KOPT-K1 (cell line): ENCODE results near the gene RPGRIP1L.
"Not testable (repeated sequence)": the region's sequence is repeated elsewhere in the genome, so short reads cannot be mapped to it uniquely, and the experiment has no call there.

Experiments
- H3K27ac ChIP-seq: fragments of 200-600 bp; sonication (generic); 2 replicates; pipeline ENCODE4 v1.5.1; 2016; ENCODE audit warnings: antibody characterized with exemption, mild to moderate bottlenecking, low read depth, low read length; ENCODE audit not compliant: poor library complexity, severe bottlenecking
- H3K36me3 ChIP-seq: fragments of 200-600 bp; sonication (generic); 2 replicates; pipeline ENCODE4 v1.5.1; 2017; ENCODE audit warnings: antibody characterized with exemption, mild to moderate bottlenecking, low read length, moderate library complexity; ENCODE audit not compliant: insufficient read depth
- H3K9me3 ChIP-seq: fragments of 200-600 bp; sonication (generic); 2 replicates; pipeline ENCODE4 v1.5.1; 2017; ENCODE audit warnings: antibody characterized with exemption, low read length, mild to moderate bottlenecking; ENCODE audit not compliant: insufficient read depth, poor library complexity, severe bottlenecking

RPGRIP1L gene

DNA sequence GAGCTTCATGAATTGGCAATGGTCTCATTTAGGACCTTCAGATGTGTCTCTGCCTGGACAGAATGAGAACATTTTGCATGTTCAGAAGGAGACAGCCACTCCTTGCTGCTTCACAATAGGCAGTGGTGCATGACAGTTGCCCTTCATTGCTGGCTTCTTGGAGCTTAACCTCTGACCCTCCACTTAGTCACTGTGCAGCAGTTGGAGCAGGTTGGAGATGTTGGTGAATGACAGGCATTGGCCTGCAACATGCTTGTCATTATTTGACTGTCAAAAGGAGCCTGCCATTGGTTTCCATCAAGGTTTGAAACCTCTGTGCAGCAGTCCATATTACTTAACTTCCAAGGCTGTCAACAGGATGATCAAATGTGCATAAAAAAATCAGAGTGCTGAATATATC is 23.0 kb upstream of the RPGRIP1L start:
- no peaks in the 10 kb centered on the region for H3K36me3 ChIP-seq
- H3K9me3 ChIP-seq: no peaks in the 10 kb centered on the region
- no peak overlapping the region for H3K27ac ChIP-seq

DNA sequence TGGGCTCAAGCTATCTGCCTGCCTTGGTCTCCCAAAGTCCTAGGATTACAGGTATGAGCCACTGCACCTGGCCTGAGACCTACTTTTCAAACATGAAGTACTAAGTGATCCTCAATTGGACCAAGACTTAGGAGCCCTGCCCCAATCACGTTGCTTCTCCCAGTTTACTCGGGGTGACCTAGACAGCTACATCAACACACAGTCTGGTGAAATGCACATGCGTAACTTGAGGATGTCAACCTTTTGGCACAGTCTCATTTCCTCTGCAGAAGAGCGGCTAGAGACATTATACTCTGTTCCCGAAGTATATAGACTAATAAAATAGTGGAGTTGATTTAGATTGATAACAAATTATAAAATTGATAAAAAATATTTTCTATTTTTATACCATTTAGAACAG is 17.4 kb upstream of the RPGRIP1L start:
- Histone ChIP-seq H3K27ac (no peak overlapping the region), H3K9me3 (no peaks in the 10 kb centered on the region), H3K36me3 (no peaks in the 10 kb centered on the region)

DNA sequence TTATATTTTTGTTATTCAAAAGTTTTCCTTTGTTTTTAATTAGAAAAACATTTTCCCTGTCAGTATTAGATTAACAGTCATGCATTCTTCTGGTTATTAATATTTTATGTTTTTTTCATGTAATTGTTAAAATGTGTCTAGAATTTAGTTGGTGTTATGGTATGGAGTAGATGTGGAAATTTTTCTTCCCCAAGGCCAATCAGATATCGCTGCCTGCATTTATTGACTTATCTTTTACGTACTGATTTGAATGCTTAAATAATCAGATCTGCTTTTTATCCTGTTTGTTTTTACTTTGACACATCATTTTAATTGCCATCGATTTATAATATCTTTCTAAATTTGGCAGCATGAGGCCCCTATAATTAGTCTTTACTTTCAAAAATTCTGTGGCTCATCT is 13.9 kb upstream of the RPGRIP1L start:
- H3K27ac ChIP-seq: no peak overlapping the region

DNA sequence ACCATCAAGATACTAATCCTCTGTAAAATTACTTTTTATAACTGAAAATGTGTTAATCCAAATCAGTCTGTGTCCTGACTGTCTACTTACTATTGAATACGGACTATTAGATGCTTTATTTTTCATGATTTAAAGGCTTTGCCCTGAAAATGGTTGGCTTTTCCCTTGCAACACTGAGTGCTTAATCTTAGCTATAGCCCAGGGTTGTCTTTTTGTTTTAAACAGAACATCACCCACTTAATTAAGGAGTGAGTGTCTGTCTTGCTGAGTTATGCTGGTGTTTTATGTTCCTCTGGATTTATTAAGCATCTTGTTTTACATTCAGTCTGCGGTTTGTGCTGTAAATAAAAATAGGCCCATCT is 11.3 kb upstream of the RPGRIP1L start:
- no peaks in the 10 kb centered on the region for H3K9me3 ChIP-seq
- H3K27ac ChIP-seq: no peak overlapping the region
- no peaks in the 10 kb centered on the region for H3K36me3 ChIP-seq

More for the DNA sequence above, 13.9 kb upstream of the RPGRIP1L start:
- Histone ChIP-seq H3K9me3 (no peaks in the 10 kb centered on the region), H3K36me3 (no peaks in the 10 kb centered on the region)

DNA sequence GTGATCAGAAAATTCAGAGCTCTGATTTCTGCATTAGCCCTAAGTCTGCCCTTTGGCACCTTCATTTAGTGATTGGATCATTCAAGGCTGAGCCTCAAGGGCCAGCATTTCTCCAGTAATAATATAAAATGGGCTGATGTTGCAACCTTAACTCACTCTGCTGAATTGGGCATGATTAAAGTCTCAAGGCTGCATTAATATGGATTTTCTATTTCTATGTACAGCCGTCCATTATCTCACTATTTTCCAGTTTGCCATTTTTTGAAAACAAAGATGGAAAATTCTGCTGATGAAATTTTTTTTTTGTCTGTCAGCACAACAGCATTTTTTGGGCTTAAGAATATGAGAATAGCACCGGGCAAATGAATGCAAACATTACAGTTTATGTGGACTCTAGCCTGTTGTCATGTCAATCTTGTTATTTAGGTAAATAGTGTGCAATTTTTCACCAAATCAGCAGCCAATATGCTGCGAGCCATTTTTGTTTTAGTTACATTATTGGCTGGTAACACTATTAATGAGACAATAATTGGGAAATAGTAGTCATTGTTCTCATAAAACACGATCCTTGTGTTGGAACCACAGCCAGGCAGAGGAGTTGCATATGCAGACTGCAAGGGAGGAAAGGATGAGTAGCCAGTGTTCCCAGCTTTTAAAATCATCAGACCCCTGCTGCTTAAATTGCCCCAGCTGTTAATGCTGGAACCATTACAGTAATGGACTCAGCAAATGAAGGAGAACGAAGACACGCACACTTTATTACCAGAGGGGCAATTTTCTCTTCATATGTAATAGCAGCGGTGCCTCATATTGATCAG is 10.8 kb upstream of the RPGRIP1L start:
- H3K36me3 ChIP-seq: no peaks in the 10 kb centered on the region
- H3K9me3 ChIP-seq: no peaks in the 10 kb centered on the region
- no peak overlapping the region for H3K27ac ChIP-seq

DNA sequence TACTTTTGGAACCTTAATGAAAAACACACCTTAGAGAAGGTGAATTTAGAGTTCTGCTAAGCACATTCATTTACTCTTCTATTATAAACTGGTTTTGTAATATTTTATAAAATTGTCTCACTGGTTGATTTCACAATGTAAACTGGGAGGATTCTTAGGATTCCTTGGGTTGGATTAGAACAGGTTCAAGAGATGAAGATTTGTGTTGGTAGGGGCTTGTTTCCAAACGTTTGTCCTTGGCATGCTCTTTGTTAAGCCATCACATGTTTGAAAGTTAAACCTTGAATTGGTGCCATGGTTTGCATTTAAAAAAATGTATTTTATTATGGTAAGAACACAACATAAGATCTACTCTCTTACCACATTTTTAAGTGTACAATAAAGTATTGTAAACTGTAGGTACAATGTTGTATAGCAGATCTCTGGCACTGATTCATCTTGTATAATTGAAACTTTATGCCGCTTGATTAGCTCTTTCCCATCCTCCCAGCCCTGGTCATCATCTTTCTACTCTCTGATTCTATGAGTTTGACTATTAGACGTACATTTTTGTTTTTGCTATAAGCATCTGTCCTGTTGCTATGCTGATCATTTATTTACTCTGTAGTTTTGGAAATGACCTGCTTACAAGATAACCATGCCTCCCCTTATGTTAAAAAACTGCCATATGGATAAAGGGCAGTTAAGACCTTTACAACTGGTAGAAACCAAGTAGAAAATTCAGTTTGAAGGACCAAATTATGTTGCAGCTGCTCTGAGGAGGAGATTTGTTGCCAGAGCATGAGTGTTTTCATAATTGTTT is 9.9 kb upstream of the RPGRIP1L start:
- Histone ChIP-seq H3K9me3 (no peaks in the 10 kb centered on the region), H3K27ac (no peak overlapping the region), H3K36me3 (no peaks in the 10 kb centered on the region)

DNA sequence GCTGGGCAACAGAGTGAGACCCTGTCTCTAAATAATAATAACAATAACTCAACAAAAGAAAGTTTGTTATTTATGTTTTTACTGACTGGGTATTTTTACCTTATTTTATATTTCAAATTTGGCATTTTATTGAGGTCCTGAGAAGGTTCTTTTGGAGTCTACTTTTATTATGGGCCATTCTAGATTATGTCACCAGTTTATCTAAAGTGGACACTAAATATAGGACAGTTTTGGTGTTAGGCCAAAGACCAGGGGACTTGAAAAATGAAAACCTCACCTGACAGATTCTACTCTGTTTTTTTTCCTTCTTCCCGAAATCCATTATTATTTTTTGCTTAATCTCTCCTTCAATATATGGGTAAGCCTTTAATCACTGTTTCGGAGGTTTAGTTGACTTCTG is 8.4 kb upstream of the RPGRIP1L start:
- Histone ChIP-seq H3K9me3 (no peaks in the 10 kb centered on the region), H3K27ac (no peak overlapping the region), H3K36me3 (no peaks in the 10 kb centered on the region; the same call in 1 of the 2 replicates)

DNA sequence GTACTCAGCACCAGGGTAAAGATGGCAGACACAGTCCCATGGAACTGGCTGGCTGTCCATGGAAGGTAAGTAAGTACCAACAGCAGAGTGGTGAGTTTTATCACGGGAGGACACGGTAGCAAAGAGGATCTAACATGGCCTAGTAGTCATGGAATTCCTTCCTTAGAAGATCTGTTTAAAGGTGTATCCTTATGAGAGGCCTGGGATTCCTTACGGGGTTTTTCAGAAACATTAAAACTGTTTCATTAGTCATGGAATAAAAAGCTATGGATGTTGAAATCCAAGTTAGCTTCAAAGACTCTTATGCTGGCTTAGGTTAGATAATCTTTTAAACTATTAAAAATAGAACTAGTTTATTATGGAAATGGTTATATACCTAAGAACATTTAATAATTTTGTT is 7.7 kb upstream of the RPGRIP1L start:
- Histone ChIP-seq H3K27ac (no peak overlapping the region), H3K9me3 (no peaks in the 10 kb centered on the region), H3K36me3 (no peaks in the 10 kb centered on the region; the same call in 1 of the 2 replicates)

DNA sequence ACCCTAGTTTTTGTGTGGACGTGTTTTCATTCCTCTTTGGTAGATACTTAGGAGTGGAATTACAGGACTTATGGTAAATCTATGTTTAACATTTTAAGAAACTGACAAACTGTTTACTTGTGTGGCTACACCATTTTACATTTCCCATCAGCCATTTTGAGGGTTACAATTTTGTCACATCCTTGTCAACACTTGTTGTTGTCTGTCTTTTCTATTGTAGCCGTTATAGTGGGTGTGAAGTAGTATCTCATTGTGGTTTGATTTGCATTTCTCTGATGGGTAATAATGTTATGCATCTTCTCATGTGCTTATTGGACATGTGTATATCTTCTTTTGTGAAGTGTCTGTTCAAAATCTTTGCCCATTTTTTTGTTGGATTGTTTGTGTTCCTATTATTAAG is 4.8 kb upstream of the RPGRIP1L start:
- H3K27ac ChIP-seq: no peak overlapping the region
- no peaks in the 10 kb centered on the region for H3K9me3 ChIP-seq
- no peaks in the 10 kb centered on the region; the same call in 1 of the 2 replicates for H3K36me3 ChIP-seq

DNA sequence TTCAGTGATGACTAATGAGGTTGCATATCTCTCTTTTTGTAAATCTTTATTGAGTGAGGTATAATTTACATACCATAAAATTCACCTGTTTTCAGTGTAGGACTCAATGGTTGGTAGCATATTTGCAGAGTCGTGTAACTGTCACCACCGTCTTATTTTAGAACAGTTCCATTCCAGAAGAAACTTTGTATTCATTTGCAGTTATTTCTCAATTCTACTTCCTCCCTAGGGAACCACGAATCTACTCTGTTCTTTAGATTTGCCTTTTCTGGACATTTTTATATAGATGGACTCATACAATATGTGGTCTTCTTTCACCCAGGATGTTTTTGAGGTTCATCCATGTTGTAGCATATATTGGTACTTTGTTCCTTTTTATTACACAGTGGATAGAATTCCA is 4.0 kb upstream of the RPGRIP1L start:
- H3K9me3 ChIP-seq: no peaks in the 10 kb centered on the region
- H3K27ac ChIP-seq: no peak overlapping the region

DNA sequence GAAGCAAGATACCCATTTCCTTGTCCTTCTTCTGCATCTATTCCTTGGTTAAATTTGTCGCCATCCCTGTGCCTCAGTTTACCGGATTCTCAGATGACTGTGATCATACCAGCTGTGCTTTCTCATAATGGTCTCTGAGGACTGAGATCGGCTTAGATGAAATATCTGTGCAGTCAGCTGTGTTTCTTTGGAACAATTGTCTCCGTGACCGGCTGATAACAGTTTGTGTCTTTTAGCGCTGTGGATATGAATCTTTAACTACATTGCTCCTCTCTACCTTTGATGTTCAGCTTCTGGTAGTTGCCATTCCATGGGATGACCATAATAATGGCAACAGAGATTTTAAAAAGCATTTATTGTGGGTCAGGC is 770 bp upstream of the RPGRIP1L start:
- Histone ChIP-seq H3K9me3 (no peaks in the 10 kb centered on the region), H3K36me3 (no peaks in the 10 kb centered on the region; the same call in 1 of the 2 replicates), H3K27ac (peak overlapping the region; percentile 63)

More for the DNA sequence above, 4.0 kb upstream of the RPGRIP1L start:
- H3K36me3 ChIP-seq: no peaks in the 10 kb centered on the region; the same call in 1 of the 2 replicates

DNA sequence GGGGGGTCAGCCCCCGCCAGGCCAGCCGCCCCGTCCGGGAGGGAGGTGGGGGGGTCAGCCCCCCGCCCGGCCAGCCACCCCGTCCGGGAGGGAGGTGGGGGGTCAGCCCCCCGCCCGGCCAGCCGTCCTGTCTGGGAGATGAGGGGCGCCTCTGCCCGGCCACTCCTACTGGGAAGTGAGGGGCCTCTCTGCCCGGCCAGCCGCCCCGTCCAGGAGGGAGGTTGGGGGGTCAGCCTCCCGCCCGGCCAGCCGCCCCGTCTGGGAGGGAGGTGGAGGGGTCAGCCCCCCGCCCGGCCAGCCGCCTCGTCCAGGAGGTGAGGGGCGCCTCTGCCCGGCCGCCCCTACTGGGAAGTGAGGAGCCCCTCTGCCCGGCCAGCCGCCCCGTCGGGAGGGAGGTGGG is 5.4 kb downstream of the RPGRIP1L start:
- H3K36me3 ChIP-seq, H3K27ac ChIP-seq, H3K9me3 ChIP-seq: not testable (repeated sequence)

DNA sequence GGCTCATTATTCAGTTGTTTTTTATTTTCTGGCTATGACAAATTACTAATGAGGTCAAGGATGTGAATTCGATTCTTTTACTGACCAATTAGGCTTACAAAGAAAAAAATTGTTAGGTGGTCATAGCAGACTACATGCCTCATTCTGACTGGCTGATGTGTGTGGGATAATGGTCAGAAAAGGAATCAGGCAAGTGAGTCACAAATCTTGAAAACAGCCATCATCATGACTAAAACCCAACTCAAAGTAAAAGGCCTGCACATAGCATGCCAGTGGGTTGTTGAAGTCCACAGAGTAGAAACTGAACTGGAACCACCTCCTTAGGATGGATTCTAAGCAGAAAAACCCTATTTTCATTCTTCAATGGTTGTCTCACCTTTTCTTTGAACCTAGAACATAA is 8.6 kb downstream of the RPGRIP1L start:
- no peaks in the 10 kb centered on the region for H3K9me3 ChIP-seq
- no peak overlapping the region for H3K27ac ChIP-seq
- peaks cover 4% of the 10 kb centered on the region; the same call in 1 of the 2 replicates for H3K36me3 ChIP-seq

DNA sequence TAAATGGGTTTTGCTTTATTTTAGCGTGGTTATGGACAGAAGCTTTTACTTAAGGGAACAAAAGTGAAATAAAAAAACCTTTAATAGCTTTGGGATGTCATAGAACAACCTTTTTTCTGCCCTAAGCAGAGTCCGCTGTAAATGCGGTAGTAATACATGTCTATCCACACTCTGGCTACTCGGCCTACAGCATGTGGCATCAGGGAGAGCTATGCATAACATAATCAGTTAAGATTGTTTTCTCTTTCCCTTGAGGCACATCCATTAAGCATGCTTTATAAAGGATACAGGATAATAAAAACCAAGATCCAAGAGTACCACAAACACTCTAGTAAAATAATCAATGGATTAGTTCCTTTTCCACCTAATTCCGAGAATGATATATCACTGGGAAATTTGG is 10.3 kb downstream of the RPGRIP1L start:
- H3K27ac ChIP-seq: no peak overlapping the region
- peaks cover 4% of the 10 kb centered on the region; the same call in 1 of the 2 replicates for H3K36me3 ChIP-seq
- H3K9me3 ChIP-seq: no peaks in the 10 kb centered on the region

DNA sequence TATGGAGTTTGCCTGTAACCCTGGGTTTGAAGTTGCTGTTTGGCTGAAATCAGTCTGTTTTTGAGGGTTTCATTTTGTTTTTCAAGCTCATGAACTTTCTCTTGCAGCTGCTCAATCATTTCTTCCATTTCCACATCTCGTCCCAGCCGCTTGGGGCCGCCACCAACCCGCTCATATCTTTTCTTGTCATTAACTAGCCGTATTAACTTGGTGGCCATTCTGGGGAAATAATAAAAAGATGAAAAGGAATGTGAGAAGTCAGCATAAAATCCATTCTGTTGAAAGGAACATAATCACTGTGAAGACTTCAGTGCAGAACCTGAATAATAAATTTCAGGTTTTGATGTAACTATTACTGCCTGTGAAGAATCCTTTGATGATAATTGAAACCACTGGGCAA is 11.5 kb downstream of the RPGRIP1L start:
- Histone ChIP-seq H3K36me3 (peaks cover 4% of the 10 kb centered on the region; the same call in 1 of the 2 replicates), H3K9me3 (no peaks in the 10 kb centered on the region), H3K27ac (no peak overlapping the region)
